SKM-1 treated with dmso at 0.1 percent for 144 hours (cell line): ENCODE results near the gene HMGB1.
"Not testable (repeated sequence)": the region's sequence is repeated elsewhere in the genome, so short reads cannot be mapped to it uniquely, and the experiment has no call there.

Source experiments
- DNase-seq: peaks from one replicate; lab custom pipeline; 2025; ENCODE audit not compliant: unreplicated experiment; lab: John Stamatoyannopoulos, UW

The HMGB1 gene

GRCh38 chr13:30466841-30467252 lies 1.1 kb upstream of the HMGB1 start:
- peak; percentile 60 for DNase-seq

- DNase-seq: no peak
Observed at GRCh38 chr13:30466358-30466714, 600 bp upstream of the HMGB1 start.

- DNase-seq: no peak
Observed at GRCh38 chr13:30465343-30465592, 468 bp downstream of the HMGB1 start.

GRCh38 chr13:30464496-30465342 lies 1.0 kb downstream of the HMGB1 start:
- peak; percentile 54 for DNase-seq

GRCh38 chr13:30463787-30464495 lies 1.8 kb downstream of the HMGB1 start:
- peak; percentile 35 for DNase-seq

- not testable (repeated sequence) for DNase-seq
Observed at GRCh38 chr13:30461279-30462066, 4.3 kb downstream of the HMGB1 start.

- DNase-seq: no peak
Observed at GRCh38 chr13:30457306-30457891, 8.3 kb downstream of the HMGB1 start.

- DNase-seq: no peak
Observed at GRCh38 chr13:30456290-30456689, 9.4 kb downstream of the HMGB1 start.

GRCh38 chr13:30454991-30455390 lies 10.7 kb downstream of the HMGB1 start:
- DNase-seq: no peak

- peak; percentile 12 for DNase-seq
Observed at GRCh38 chr13:30453727-30454126, 12.0 kb downstream of the HMGB1 start.

- not testable (repeated sequence) for DNase-seq
Observed at GRCh38 chr13:30451476-30451875, 14.3 kb downstream of the HMGB1 start.

GRCh38 chr13:30450066-30450465 lies 15.7 kb downstream of the HMGB1 start:
- DNase-seq: no peak

- no peak for DNase-seq
Observed at GRCh38 chr13:30448441-30448840, 17.3 kb downstream of the HMGB1 start.

- DNase-seq: no peak
Observed at GRCh38 chr13:30446126-30446500, 19.6 kb downstream of the HMGB1 start.

GRCh38 chr13:30443957-30444404 lies 21.8 kb downstream of the HMGB1 start:
- no peak for DNase-seq

GRCh38 chr13:30443491-30443890 lies 22.2 kb downstream of the HMGB1 start:
- not testable (repeated sequence) for DNase-seq

GRCh38 chr13:30442926-30443325 lies 22.8 kb downstream of the HMGB1 start:
- no peak for DNase-seq

- DNase-seq: no peak
Observed at GRCh38 chr13:30440910-30441703, 24.6 kb downstream of the HMGB1 start.

- no peak for DNase-seq
Observed at GRCh38 chr13:30438286-30438685, 27.4 kb downstream of the HMGB1 start.

- no peak for DNase-seq
Observed at GRCh38 chr13:30437177-30437576, 28.6 kb downstream of the HMGB1 start.
